Esophagus squamous epithelium (tissue), 5 donors: ENCODE data around the gene UBASH3A. TPM values are rescaled to one million over a fixed set of nuclear protein-coding genes. Genes with fewer than 3 reads are reported as not detected.
"Not testable (repeated sequence)": the region's sequence is repeated elsewhere in the genome, so short reads cannot be mapped to it uniquely, and the experiment has no call there.

Experiments used
- DNase-seq: peaks from one replicate; lab custom pipeline; 2025; lab: John Stamatoyannopoulos, UW
- H3K27ac ChIP-seq, 4 donors: fragments of 200-600 bp; sonication (generic); one replicate each; pipeline ENCODE4 v1.5.1; 2016 to 2019; ENCODE audit warnings: mild to moderate bottlenecking in 1 of 4
- H3K27me3 ChIP-seq, 4 donors: fragments of 200-600 bp; sonication (generic); 1 replicate in 3 of 4; 2 replicates in 1 of 4; pipeline versions ENCODE4 v1.5.1 to v1.6.0; 2017 to 2021; ENCODE audit warnings: antibody characterized with exemption in 1 of 4
- H3K36me3 ChIP-seq, 3 donors: fragments of 200-600 bp; sonication (generic); one replicate each; pipeline ENCODE4 v1.5.1; 2016 to 2019
- H3K4me1 ChIP-seq, 3 donors: fragments of 200-600 bp; sonication (generic); one replicate each; pipeline ENCODE4 v1.5.1; 2017 to 2019
- H3K4me3 ChIP-seq, 4 donors: fragments of 200-600 bp; sonication (generic); 1 replicate in 3 of 4; 2 replicates in 1 of 4; pipeline ENCODE4 v1.5.1; 2016 to 2019; ENCODE audit warnings: mild to moderate bottlenecking in 2 of 4, moderate library complexity in 1 of 4
- H3K9me3 ChIP-seq, 3 donors: fragments of 200-600 bp; sonication (generic); one replicate each; pipeline ENCODE4 v1.5.1; 2016 to 2019
- POLR2A ChIP-seq, 4 donors: fragments of 450-650 bp; IDR thresholded peaks; one replicate each; pipeline ENCODE4 v1.6.1; 2017; ENCODE audit warnings: antibody characterized with exemption in 4 of 4, mild to moderate bottlenecking in 4 of 4, moderate library complexity in 3 of 4
- WGBS, 2 donors: methylation state at CpG; one replicate each; pipeline ENCODE4 v1.1.5; 2018; 5-methylcytosine and 5-hydroxymethylcytosine counted together
- intact Hi-C: fragments of 100-400 bp; cut with DNase I; formaldehyde crosslinking; loops from one replicate; pipeline ENCODE4 v1.15.0; 2022
- total RNA-seq, 4 donors: library from RNA; depleted of rRNA; stranded (reverse); fragments of >200 nt; gene quantifications; one replicate each; pipeline ENCODE4 v1.1.0, GENCODE V29; 2016
- TF ChIP-seq, protein P1 (sequence below), 6 experiments: fragments of 450-650 bp in 4 of 6; fragments of 200-600 bp in 2 of 6; sonication (generic) in 2 of 6; IDR thresholded peaks; one replicate each; pipeline ENCODE4 v1.5.1; 2016 to 2019; ENCODE audit warnings: antibody characterized with exemption in 6 of 6, mild to moderate bottlenecking in 4 of 6, moderate library complexity in 4 of 6
- donor health status: DM: yes; HTN: yes; CAD: no.

Gene UBASH3A
- total RNA-seq, 4 donors from 2014 or later: 0.57 to 1.9 (median 0.73) TPM

DNA sequence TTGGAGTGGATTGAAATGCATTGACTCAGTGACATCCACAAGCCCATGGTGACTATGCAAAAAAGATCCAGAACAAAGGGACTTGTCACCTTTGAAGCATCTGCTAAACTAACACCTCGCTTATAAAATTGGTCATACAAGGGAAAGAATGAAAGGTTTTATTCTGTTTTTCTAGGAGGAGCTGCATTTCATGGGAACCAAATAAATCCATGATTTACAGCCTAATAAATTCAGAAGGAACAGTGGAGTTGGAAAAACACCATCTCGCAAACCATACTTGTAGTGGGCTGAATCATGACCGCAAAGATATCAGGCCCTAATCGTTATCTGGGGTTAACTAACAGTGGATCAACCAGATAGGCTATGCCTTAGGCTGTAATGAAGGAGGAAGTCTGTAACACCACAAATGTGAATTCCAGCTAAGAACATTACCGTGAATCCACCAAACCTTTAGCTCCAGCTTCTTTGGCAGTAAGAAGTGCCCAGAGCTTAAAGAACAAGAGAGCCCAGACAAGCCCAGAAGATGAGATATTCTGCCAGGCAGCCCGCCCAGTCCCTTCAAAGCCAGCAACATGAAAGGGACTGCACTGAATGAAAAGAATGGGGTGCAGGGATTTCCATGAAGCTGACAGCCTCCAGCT lies 64.9 kb downstream of the UBASH3A start:
- Histone ChIP-seq H3K9me3 (no peaks in the 10 kb centered on the region), H3K36me3 (no peaks in the 10 kb centered on the region), H3K4me1 (peaks cover 0 to 39% (median 15%) of the 10 kb centered on the region in 3 donors), H3K27ac (no peak overlapping the region), H3K4me3 (no peak overlapping the region), H3K27me3 (no peaks in the 10 kb centered on the region)
- intact Hi-C loops: no loop called here
- DNase-seq: no peak
- 32 to 60% methylated on average over 5 to 6 of the region's 6 CpGs for WGBS, 2 donors
- TF ChIP-seq, protein P1, sequence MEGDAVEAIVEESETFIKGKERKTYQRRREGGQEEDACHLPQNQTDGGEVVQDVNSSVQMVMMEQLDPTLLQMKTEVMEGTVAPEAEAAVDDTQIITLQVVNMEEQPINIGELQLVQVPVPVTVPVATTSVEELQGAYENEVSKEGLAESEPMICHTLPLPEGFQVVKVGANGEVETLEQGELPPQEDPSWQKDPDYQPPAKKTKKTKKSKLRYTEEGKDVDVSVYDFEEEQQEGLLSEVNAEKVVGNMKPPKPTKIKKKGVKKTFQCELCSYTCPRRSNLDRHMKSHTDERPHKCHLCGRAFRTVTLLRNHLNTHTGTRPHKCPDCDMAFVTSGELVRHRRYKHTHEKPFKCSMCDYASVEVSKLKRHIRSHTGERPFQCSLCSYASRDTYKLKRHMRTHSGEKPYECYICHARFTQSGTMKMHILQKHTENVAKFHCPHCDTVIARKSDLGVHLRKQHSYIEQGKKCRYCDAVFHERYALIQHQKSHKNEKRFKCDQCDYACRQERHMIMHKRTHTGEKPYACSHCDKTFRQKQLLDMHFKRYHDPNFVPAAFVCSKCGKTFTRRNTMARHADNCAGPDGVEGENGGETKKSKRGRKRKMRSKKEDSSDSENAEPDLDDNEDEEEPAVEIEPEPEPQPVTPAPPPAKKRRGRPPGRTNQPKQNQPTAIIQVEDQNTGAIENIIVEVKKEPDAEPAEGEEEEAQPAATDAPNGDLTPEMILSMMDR (IDR thresholded peaks at IDR 0.05): no peak
- TF ChIP-seq POLR2A (IDR thresholded peaks at IDR 0.05): no peak

DNA sequence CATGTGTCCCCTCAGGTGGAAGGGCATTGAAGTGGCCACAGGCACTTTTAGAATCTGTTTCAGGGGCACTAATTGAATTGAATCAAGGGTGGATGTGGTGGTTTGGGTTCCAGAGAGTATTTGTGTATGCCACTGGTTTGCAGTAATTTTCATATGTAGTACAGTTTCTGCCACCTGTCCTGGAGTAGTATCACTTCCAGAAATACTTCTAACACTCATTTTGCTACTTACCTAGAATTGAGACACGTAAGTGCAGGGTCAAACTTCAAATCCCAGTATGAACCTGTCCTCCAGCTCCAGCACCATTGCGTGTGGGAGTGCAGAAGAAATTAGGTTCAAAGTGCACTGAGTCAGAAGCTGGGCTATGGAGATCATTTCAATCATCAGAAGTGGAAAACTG lies 65.6 kb downstream of the UBASH3A start:
- H3K9me3 ChIP-seq: no peaks in the 10 kb centered on the region
- intact Hi-C loops: no loop called here
- no peak for DNase-seq
- no peak for TF ChIP-seq POLR2A (IDR thresholded peaks at IDR 0.05)
- TF ChIP-seq, protein P1 (IDR thresholded peaks at IDR 0.05): no peak
- no peak overlapping the region for H3K4me3 ChIP-seq
- H3K27ac ChIP-seq: no peak overlapping the region
- 31 to 54% methylated on average over 2 of the region's 2 CpGs for WGBS, 2 donors
- H3K36me3 ChIP-seq: no peaks in the 10 kb centered on the region
- no peaks in the 10 kb centered on the region for H3K27me3 ChIP-seq
- H3K4me1 ChIP-seq: peaks cover 5 to 45% (median 20%) of the 10 kb centered on the region in 3 donors

DNA sequence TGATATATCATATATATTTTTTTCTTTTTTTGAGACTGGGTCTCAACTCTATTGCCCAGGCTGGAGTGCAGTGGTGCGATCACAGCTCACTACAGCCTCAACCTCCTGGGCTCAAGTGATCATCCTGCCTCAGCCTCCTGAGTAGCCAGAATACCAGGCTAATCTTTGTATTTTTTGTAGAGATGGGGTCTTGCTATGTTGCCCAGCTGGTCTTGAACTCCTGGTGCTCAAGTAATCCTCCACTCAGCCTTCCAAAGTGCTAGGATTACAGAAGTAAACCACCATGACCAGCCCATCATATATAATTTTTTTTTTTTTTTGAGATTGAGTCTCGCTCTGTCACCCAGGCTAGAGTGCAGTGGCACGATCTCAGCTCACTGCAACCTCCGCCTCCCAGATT lies 66.0 kb downstream of the UBASH3A start:
- H3K9me3 ChIP-seq, H3K27me3 ChIP-seq, DNase-seq, intact Hi-C loops, H3K36me3 ChIP-seq, H3K4me3 ChIP-seq, H3K27ac ChIP-seq: not testable (repeated sequence)
- H3K4me1 ChIP-seq: peaks cover 8 to 49% (median 20%) of the 10 kb centered on the region in 3 donors
- 95% methylated on average over 4 of the region's 4 CpGs for WGBS, 2 donors

DNA sequence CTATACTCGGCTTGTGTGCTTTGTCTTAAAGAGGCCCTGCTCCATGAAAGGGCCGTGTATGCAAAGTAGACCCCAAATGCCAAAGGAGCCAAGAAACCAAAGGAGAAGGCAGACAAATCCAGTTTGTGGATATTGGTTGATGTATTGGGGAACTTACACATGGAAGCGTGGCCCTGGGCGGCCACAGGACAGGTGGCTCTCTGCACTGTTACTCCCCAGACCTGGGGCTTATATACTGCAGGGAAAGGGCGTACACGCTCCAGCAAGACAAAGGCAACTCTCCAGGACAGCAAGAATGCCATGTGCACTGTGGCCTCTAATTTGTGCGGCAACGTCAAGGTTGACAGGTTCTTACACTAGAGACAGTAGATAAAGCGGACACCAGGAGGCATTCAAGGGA lies 67.5 kb downstream of the UBASH3A start:
- TF ChIP-seq, protein P1 (IDR thresholded peaks at IDR 0.05): no peak
- no peaks in the 10 kb centered on the region for H3K27me3 ChIP-seq
- H3K27ac ChIP-seq: no peak overlapping the region
- 91 to 93% methylated on average over 8 to 9 of the region's 9 CpGs for WGBS, 2 donors
- no peak overlapping the region for H3K4me3 ChIP-seq
- intact Hi-C loops: no loop called here
- no peaks in the 10 kb centered on the region for H3K9me3 ChIP-seq
- no peak for DNase-seq
- H3K36me3 ChIP-seq: no peaks in the 10 kb centered on the region
- peaks cover 8 to 44% (median 15%) of the 10 kb centered on the region in 3 donors for H3K4me1 ChIP-seq

DNA sequence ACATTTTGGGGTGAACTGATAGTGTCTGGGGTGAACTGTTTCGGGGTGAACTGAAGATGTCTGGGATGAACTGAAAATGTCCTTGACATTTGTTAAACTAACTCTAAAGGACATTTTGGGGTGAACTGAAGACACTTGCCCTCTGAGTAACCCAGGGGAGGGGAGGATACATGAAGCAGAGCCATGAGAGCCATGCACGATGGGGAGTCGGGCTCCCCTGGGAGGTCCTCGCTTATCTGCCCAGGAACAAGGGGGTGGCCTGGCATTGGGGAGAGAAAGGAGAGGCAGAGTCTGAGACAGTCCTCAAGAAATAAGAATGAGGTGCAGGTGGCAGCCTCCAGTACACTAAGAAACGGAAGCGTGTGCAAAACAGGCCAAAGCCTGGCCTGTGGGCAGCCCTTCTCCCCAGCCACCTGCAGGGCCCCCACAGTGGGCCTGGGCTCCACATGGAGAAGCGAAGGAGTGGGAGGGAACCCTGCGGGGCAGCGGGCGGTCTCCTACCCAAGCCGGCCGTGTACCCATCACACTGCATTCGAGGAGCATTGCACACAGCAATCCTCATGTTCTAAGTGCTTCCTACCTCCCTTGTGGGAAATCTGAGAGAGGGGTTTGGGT lies 68.1 kb downstream of the UBASH3A start:
- peaks cover 8 to 44% (median 15%) of the 10 kb centered on the region in 3 donors for H3K4me1 ChIP-seq
- H3K27me3 ChIP-seq: no peaks in the 10 kb centered on the region
- intact Hi-C loops: no loop called here
- no peak for TF ChIP-seq POLR2A (IDR thresholded peaks at IDR 0.05)
- TF ChIP-seq, protein P1 (IDR thresholded peaks at IDR 0.05): no peak
- H3K27ac ChIP-seq: no peak overlapping the region
- no peak for DNase-seq
- H3K36me3 ChIP-seq: no peaks in the 10 kb centered on the region
- H3K4me3 ChIP-seq: no peak overlapping the region
- 91 to 94% methylated on average over 10 to 12 of the region's 13 CpGs for WGBS, 2 donors
- H3K9me3 ChIP-seq: no peaks in the 10 kb centered on the region
